Measurements from ENCODE around the gene MTHFSD.

Gene MTHFSD

GRCh38 chr16:86498671-86499439 lies 56.2 kb downstream of the MTHFSD start:
- no peak for DNase-seq

- DNase-seq = no peak
These were observed 56.8 kb downstream of the MTHFSD start for GRCh38 chr16:86498155-86498670.

- no peak for DNase-seq
These were observed 57.4 kb downstream of the MTHFSD start for GRCh38 chr16:86497551-86498021.

GRCh38 chr16:86496929-86497461 lies 58.0 kb downstream of the MTHFSD start:
- DNase-seq = no peak

- DNase-seq = no peak
These were observed 58.6 kb downstream of the MTHFSD start for GRCh38 chr16:86496262-86496928.

GRCh38 chr16:86495756-86496261 lies 59.2 kb downstream of the MTHFSD start:
- DNase-seq = no peak

- DNase-seq = no peak
These were observed 59.7 kb downstream of the MTHFSD start for GRCh38 chr16:86495357-86495701.

GRCh38 chr16:86494565-86495356 lies 60.3 kb downstream of the MTHFSD start:
- DNase-seq = no peak

GRCh38 chr16:86494039-86494564 lies 60.9 kb downstream of the MTHFSD start:
- no peak for DNase-seq

GRCh38 chr16:86492961-86493629 lies 61.9 kb downstream of the MTHFSD start:
- no peak for DNase-seq

- DNase-seq = no peak
These were observed 62.6 kb downstream of the MTHFSD start for GRCh38 chr16:86492267-86492960.

- DNase-seq = no peak
These were observed 63.4 kb downstream of the MTHFSD start for GRCh38 chr16:86491640-86492023.

GRCh38 chr16:86490859-86491639 lies 64.0 kb downstream of the MTHFSD start:
- no peak for DNase-seq

GRCh38 chr16:86485746-86486145 lies 69.3 kb downstream of the MTHFSD start:
- no peak for DNase-seq

- DNase-seq = no peak
These were observed 70.8 kb downstream of the MTHFSD start for GRCh38 chr16:86484240-86484639.

GRCh38 chr16:86481607-86482006 lies 73.4 kb downstream of the MTHFSD start:
- no peak for DNase-seq

GRCh38 chr16:86480444-86480843 lies 74.6 kb downstream of the MTHFSD start:
- DNase-seq = no peak

Measured in effector CD8-positive, alpha-beta T cell (primary cell).